Activated CD4-positive, alpha-beta T cell treated with anti-CD3 and anti-CD28 coated beads, Interleukin-2, Interleukin-6, amounts not matched to agents 100 ng/mL and 50 ng/mL, durations not matched to agents 16 hours and 8 hours (primary cell): ENCODE data around the gene MYBPC2.

Experiments used
- DNase-seq: peaks from one replicate; pipeline ENCODE4 v3.0.0-alpha.2; 2020

The MYBPC2 gene

DNA sequence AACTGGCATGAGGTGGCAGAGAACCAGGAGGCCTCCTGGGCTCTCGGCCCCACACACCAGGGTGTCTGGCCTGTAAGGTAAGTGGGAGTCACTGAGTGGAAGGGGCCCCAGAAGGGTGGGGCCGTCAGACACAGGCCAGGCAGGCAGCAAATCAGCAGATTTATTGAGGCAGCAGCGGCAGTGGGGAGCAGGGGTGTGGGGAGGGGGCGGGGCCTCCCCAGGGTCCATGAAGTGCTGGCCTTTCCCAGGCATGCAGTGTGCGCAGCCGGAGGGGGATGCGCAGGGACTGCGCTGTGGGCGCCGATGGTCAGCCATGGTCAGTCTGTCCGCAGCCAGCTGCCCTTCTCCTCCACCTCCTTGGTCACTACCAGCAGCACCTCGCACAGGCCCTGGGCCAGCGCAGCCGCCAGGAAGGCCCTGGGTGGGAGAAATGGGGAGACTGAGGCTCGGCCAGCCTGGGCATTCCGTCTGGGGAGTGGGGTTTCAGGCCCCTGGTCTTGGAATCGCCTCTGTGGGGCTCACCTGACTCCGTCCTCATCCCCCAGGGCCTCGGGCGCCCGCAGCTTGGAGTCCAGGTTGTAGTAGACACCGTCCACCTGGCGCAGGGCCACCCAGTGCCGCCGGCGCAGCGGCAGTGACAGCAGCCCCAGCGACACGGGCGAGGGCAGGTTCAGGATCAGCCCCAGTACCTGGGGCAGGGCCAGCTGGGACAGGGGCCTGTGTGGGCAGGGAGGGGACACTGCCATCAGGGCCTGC is 73.3 kb downstream of the MYBPC2 start:
- no peak for DNase-seq

DNA sequence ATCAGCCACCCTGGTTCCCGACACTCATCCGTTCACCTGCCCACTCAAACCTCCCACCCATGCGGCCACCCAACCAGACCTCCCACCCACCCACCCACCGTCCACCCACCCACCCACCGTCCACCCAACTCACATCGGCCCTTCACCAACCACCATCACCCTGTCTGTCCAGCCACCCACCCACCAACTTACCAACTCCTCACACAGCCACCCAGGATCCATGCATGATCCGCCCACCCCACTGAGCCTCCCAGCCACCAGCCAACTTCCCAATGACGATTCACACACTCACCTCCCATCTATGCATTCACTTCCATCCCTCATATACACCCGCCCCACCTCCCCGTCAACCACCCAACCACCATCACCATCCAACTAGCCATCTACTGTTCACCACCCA is 74.0 kb downstream of the MYBPC2 start:
- DNase-seq, result no peak

DNA sequence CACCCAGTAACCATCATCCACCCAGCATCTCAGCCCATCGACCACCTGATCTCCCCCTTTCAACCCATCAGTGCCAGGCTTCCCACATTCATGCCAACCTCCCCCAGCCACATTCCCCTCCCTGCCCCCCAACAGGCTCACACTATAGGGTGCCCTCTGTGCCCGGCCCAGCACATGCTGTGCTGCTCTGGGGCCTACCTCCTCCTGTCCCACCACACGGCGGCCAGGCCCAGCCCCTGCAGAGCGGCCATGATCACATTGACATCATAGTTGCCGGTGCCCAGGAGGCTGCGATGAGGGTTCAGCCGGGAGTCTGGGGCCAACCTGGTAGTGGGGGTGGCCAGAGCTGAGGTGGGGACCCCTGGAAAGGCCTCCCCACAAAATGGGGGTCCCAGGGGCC is 74.7 kb downstream of the MYBPC2 start:
- DNase-seq, result no peak

DNA sequence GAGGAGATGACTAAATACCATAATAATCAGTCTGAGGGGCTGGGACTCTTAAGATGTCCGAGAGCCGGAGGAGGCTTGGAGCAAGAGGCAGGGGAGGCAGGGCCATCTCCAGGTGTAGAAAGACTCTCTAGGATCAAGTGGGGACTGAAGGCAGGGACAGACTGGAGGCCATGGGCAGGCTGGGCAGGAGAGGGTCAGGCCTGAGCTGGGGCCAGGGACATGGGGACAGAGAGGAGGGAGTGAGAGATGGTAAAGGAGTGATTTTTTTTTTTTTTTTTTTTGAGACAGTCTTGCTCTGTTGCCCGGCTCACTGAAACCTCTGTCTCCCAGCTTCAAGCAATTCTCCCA is 76.1 kb downstream of the MYBPC2 start:
- DNase-seq, result no peak

DNA sequence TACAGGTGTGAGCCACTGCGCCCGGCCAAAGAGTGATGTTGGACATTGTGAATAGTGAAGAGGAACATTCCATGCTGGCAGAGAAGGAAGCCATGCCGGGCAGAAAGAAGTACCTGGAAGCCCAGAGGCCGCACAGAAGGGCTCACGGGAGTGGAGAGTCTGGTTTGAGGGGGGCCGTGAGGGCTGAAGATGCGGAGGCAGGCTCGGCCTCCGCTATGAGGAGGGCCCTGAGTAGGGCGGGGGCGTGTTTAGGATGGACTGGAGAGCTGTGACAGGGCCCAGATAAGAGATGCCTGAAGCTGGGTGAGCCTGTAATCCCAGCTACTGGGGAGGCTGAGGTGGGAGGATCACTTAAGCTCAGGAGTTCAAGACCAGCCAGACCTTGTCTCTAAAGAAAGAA is 76.7 kb downstream of the MYBPC2 start:
- DNase-seq, result no peak

DNA sequence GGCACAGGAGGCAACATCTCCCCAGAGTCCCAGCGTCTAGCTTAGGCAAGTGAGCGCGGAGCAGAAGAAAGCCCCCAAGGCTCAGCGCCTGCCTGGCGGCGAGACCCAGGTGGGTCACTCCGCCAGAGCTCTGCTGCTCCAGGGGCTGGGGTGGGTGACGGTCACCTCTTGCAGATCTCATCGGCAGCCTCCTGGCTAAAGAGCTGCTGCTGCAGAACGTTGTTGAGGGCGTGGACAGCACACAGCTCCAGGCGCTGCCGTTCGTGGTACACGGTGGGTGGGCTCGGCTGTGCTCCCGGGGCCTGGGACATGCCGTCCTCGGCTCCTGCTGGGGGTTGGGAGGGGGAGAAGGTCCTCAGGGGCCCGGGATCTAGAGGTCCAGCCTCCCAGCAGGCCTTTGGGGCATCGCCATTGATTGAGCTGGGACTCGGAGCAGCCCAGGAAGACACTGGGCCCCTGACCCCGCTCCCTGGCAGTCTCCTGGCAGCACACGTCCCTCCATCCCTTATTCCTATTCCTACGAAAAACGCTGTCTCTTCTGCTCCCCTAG is 77.5 kb downstream of the MYBPC2 start:
- no peak for DNase-seq

DNA sequence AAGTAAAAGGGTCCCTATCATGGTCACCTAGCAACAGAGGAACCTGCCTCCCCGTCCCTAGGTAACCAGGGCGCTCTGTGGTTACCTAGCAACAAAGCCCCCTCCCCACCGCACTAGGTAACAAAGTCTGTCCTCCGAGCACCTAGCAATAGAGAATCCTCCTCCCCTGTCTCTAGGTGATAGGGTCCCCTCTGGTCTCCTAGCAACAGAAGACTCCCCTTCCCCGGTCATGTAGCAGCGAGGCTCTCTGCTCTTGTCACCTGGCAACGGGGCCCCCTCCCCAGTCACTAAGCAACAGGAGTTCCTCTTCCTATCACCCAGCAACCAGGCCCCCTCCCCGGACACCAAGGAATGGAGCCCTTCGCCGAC is 78.0 kb downstream of the MYBPC2 start:
- DNase-seq, result no peak

DNA sequence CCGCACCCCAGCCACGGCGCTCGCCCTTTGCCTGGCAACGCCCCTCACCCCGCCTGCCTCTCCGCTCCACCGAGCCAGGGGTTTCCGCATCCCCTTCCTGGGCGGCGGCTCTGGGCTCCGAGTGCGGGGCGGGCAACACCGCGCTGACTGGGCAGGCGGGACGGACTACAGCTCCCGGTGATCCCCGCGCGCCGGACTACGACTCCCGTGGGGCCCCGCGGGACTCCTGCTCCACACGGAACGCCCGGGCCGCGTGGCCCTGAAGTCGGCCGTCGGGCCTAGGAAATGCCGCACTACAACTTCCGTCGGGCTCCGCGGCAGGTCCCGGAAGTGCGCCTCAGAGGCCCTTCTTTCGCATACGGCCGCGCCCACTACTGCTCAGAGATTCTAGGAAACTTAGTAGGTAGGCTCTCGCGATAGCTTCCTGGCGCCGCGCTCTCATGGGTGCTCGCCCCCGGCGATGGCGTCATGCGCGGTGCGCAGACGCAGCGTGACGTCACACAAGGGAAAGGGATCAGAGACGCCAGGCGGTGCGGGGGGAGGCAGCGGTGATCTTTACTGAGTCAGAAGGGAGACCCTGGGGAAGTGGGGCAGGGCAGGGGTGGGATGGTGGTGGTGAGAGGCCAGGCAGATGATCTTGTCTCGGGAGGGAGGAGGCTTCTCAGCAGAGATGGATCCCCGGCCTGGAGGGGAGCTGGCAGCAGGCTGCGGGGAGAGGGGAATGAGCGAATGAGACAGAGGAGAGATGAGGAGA is 78.6 kb downstream of the MYBPC2 start, which contains the start of gene JOSD2:
Gene JOSD2 (minus strand): TSS at position 123 of the 754 bp plus-strand sequence. CDS start 760 bp downstream, outside the sequence.
- DNase-seq, result peak; percentile 98

- no peak for DNase-seq
Measured at GRCh38 chr19:50512112-50512998, 79.7 kb downstream of the MYBPC2 start.

DNA sequence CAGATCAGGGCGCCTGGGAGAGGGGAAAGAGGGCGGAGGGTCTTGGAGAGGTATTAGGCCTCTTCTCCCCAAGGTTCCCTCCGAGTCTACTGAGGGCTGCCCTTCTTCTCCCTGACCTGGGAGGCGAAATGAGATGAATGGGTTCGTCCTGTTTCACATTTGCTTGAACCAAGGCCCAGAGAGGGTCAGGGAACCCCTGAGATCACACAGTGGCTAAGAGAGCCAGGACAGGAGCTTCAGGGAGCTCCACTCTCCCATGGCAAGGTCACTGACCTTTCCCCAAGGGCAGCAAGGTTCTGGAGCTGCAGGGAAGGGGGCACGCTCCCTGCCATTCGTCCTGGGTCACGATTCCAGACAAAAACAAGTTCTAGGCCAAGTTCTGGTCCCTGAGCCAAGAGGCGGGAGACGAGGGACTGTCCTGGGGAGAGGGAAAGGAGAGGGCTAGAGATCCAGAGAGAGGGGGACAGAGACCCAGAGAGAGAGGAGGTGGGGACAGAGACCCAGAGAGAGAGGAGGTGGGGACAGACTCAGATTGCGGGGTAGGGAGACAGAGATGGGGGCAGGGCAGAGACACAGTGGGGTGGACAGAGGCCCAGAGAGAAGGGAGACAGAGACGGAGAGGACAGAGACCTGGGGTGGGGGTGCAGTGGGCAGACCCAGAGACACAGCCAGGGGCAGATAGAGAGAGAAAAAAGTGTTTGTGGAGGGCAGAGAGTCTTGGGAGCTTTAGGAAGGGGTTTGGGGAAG is 80.5 kb downstream of the MYBPC2 start:
- DNase-seq, result no peak

DNA sequence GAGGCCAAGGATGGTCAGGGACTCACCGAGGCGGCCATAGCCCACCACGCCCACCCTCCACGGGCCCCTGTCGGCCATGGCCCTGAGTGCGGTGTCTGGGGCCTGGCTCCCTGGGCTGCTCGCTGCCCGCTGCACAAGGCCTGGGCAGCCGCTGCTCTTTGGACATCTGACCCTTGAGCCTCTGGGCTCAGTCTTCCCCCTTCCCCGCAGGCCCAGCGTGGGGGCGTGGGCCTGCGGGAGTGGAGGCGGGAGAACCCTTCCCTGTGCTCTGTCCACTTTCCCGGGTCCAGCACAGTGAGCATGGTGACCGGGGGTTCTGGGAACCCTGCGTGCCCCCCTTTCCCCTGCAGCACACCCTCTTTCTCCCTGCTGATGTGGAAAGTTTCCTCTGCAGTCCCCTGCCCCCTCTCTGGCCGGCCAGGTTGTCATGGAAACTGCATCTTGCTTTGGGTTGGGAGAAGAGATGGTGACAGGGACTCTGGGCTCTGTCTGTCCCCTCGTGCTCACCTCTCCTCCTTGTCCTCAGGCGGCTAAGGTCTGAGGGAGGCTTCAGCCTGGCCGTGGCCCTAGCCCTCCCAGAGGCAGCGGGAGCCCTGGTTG is 81.2 kb downstream of the MYBPC2 start, which contains the start of gene ASPDH:
Gene ASPDH (minus strand): TSS at position 168 of the 600 bp plus-strand sequence. CDS start 90 bp downstream, at position 78.
- no peak for DNase-seq

DNA sequence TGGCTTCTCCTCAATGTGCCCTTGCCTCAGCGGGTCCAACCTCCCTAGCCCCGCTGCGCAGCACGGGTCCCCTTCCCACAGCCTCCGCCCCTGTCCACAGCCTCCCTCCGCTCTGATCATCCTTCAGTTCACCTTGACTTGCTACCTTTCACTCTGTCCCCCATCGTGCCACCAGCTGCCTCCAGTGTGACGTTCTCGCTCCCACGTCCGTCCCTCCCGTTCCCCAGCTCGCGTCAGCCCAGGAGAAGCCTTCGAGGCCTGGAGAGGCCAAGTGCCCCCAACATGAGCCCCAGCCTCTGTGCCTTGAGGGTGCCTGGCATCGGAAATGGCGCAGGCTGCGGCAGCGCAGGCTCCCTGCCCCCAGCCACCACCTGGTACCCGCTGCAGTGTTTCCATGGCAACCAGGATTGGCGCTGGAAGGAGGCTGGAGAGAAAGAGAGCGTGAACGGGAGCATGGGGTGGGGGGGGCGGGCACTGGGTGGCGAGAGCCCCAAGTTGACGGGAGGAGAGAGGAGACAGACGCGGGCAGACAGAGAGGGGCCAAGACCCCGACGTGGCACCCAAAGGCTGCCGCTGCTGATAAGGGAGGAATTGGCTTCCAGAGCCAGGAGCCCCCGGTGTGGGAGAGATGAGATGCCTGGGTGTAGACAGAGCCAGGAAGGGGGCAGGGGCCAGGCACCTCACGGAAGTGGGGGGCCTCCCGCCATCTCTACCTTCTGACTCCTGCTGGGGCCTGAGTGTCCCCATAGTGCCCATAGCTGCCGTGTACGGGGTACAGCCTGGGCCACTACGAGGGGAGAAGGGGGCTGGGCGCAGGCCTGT is 81.9 kb downstream of the MYBPC2 start:
- DNase-seq, result no peak

- DNase-seq, result no peak
Measured at GRCh38 chr19:50515168-50515561, 82.5 kb downstream of the MYBPC2 start.
